H1 (cell line): Measurements from ENCODE around the gene LDLRAD3. TPM values are rescaled to one million over a fixed set of nuclear protein-coding genes. Genes with fewer than 3 reads are reported as not detected.

Experiments
- RXRA ChIP-seq: IDR thresholded peaks from 2 replicates; pipeline ENCODE4 v1.6.1; 2011; ENCODE audit warnings: low read depth, mild to moderate bottlenecking, low read length, moderate library complexity; ENCODE audit not compliant: insufficient read depth
- ZNF274 ChIP-seq: IDR thresholded peaks from 2 replicates; pipeline ENCODE4 v1.7.0; 2012; ENCODE audit warnings: low read length, borderline replicate concordance; ENCODE audit errors: extremely low read depth
- polyA plus RNA-seq, 7 experiments: library from polyadenylated mRNA; depleted of rRNA in 3 of 7; stranded (reverse) in 5 of 7; unstranded in 2 of 7; fragments of >200 nt in 5 of 7; fragments of 200-250 nt in 2 of 7; gene quantifications; 1 replicate in 5 of 7; 2 replicates in 1 of 7; 4 replicates in 1 of 7; pipeline versions ENCODE4 v1.2.1 to v1.2.3, GENCODE V29; 2011 to 2013; ENCODE audit warnings: missing spikeins in 2 of 7, mixed read lengths in 2 of 7
- total RNA-seq: library from RNA; stranded (reverse); fragmentation: NEBNext Ultra II Directional; extraction: Animal tissue kit (Norgen Biotek cat#: 25700); gene quantifications from 2 replicates; pipeline ENCODE4 v1.2.1, GENCODE V29; 2021

LDLRAD3 gene
- total and polyA plus RNA-seq, 2 of the 8 experiments (the other 6 are each of a cell fraction or from before 2014, with no cell fraction given): 18.6 to 22.8 TPM

- no peak for TF ChIP-seq ZNF274
- no peak for TF ChIP-seq RXRA
These were observed 11.8 kb downstream of the LDLRAD3 start (continued) for GRCh38 chr11:35955636-35956035.
